GM23248 (cell line): ENCODE measurements around the gene ABHD2. TPM values are rescaled to one million over a fixed set of nuclear protein-coding genes. Genes with fewer than 3 reads are reported as not detected.

ENCODE experiments used
- DNase-seq: peaks from one replicate; pipeline ENCODE4 v3.0.0-alpha.2; 2015
- H2AFZ ChIP-seq: fragments of 200-600 bp; sonication (generic); 2 replicates; pipeline ENCODE4 v1.6.1; 2016; ENCODE audit warnings: antibody characterized with exemption
- H3F3A ChIP-seq: fragments of 200-600 bp; sonication (generic); 2 replicates; pipeline ENCODE4 v1.6.1; 2016; ENCODE audit warnings: mild to moderate bottlenecking, antibody characterized with exemption, mixed run types; ENCODE audit not compliant: insufficient read depth
- H3K27ac ChIP-seq: fragments of 200-600 bp; sonication (generic); 2 replicates; pipeline ENCODE4 v1.5.1; 2016; ENCODE audit warnings: mild to moderate bottlenecking
- H3K27me3 ChIP-seq: fragments of 200-600 bp; sonication (generic); replicated peaks from 2 replicates; pipeline ENCODE4 v1.6.1; 2016; ENCODE audit warnings: mild to moderate bottlenecking; ENCODE audit not compliant: insufficient read depth
- H3K36me3 ChIP-seq: fragments of 200-600 bp; sonication (generic); 2 replicates; pipeline ENCODE4 v1.6.1; 2016; ENCODE audit warnings: low read depth, mild to moderate bottlenecking
- H3K4me1 ChIP-seq: fragments of 200-600 bp; sonication (generic); 2 replicates; pipeline ENCODE4 v1.6.1; 2016; ENCODE audit warnings: mild to moderate bottlenecking; ENCODE audit not compliant: insufficient read depth
- H3K4me2 ChIP-seq: fragments of 200-600 bp; sonication (generic); one replicate; pipeline ENCODE4 v1.6.1; 2016; ENCODE audit warnings: mild to moderate bottlenecking; ENCODE audit not compliant: unreplicated experiment
- H3K4me3 ChIP-seq: fragments of 200-600 bp; sonication (generic); 2 replicates; pipeline ENCODE4 v1.5.1; 2016; ENCODE audit warnings: mild to moderate bottlenecking
- H3K79me2 ChIP-seq: fragments of 200-600 bp; sonication (generic); 2 replicates; pipeline ENCODE4 v1.6.1; 2016; ENCODE audit warnings: mild to moderate bottlenecking; ENCODE audit not compliant: insufficient read depth
- H3K9ac ChIP-seq: fragments of 200-600 bp; sonication (generic); 2 replicates; pipeline ENCODE4 v1.6.1; 2016; ENCODE audit warnings: mild to moderate bottlenecking
- H3K9me2 ChIP-seq: fragments of 200-600 bp; sonication (generic); 2 replicates; pipeline ENCODE4 v1.6.1; 2016; ENCODE audit warnings: mixed run types, mild to moderate bottlenecking, moderate library complexity; ENCODE audit not compliant: insufficient read depth
- H3K9me3 ChIP-seq: fragments of 200-600 bp; sonication (generic); one replicate; pipeline ENCODE4 v1.6.1; 2017; ENCODE audit warnings: low read depth
- H4K20me1 ChIP-seq: fragments of 200-600 bp; sonication (generic); 2 replicates; pipeline ENCODE4 v1.6.0; 2016; ENCODE audit not compliant: insufficient read depth
- EZH2 ChIP-seq: fragments of 200-600 bp; sonication (generic); IDR thresholded peaks from 2 replicates; pipeline ENCODE4 v1.6.1; 2018; ENCODE audit warnings: antibody characterized with exemption, mild to moderate bottlenecking; ENCODE audit not compliant: insufficient read depth, poor library complexity, severe bottlenecking
- EZH2phosphoT487 ChIP-seq: fragments of 200-600 bp; sonication (generic); IDR thresholded peaks from 2 replicates; pipeline ENCODE4 v1.6.1; 2018; ENCODE audit warnings: antibody characterized with exemption, moderate library complexity, mild to moderate bottlenecking, low read depth; ENCODE audit not compliant: insufficient read depth
- WGBS, 2 experiments: methylation state at CpG; one replicate each; pipeline ENCODE4 v1.1.6; 2015 to 2017; ENCODE audit warnings: low lambda C conversion rate in 2 of 2, low coverage in 1 of 2; ENCODE audit errors: missing lambda C conversion rate in 2 of 2; 5-methylcytosine and 5-hydroxymethylcytosine counted together
- in situ Hi-C: fragments of 300-500 bp; cut with MboI; formaldehyde crosslinking; loops from 2 replicates; pipeline ENCODE4 v1.15.0; 2020
- polyA plus RNA-seq: library from polyadenylated mRNA; unstranded; fragments of >200 nt; fragmentation: Nextera tagmentation; extraction: Ambion mirVana; gene quantifications from 2 replicates; pipeline ENCODE4 v1.2.1, GENCODE V29; 2016
- total RNA-seq: library from RNA; depleted of rRNA; stranded (reverse); fragments of >200 nt; shearing (Covaris generic); gene quantifications from 2 replicates; pipeline ENCODE4 v1.2.3, GENCODE V29; 2014

Gene ABHD2
- total and polyA plus RNA-seq, 2 experiments from 2014 or later = 17.6 to 24.2 TPM

DNA sequence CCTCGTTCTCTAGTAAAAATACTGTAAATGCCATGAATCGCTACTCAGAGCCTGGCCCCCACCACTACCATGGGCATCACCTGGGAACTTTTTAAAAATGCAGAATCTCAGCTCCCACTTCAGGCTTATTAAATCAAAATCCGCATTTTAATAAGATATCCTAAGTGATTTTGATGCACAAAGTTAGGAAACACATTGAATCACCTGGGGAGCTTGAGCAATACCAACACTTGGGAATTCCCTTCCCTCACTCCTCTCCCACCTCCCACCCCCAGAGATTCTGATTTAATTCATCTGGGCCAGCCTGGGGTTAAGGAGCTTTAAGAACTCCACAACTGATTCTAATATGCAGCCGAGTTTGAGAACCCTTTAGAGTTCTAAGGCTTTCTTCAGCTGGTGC is 106.4 kb downstream of the ABHD2 start:
- Histone ChIP-seq H3K9me2 (no peaks in the 10 kb centered on the region), H3K36me3 (peaks cover under 1% of the 10 kb centered on the region; the same call in 1 of the 2 replicates)
- no peak for TF ChIP-seq EZH2phosphoT487

DNA sequence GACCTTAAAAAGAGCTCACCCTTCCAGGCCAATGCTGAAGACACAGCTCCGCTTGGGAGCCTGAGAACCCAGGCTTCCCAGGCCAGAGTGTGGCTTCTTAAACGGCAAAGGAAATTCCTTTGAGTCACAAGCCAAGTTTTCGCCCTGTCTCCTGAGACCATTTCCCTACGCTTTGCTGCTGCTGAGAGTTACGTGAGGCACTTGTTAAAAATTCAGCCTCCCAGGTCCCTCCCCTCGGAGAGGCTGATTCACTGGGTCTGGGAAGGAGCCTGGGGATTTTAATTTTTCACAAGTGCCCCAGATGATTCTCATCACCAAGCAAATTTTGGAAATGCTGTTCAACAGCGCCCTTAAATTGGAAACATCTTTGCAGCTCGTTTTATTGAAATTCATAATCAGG is 107.6 kb downstream of the ABHD2 start:
- Histone ChIP-seq H2AFZ (peak overlapping the region; percentile 11; the same call in 1 of the 2 replicates), H3K9me2 (no peaks in the 10 kb centered on the region), H3K4me1 (peaks cover 24% of the 10 kb centered on the region), H3K79me2 (no peaks in the 10 kb centered on the region), H3F3A (peaks cover 19% of the 10 kb centered on the region; the same call in 1 of the 2 replicates), H3K27me3 (no peaks in the 10 kb centered on the region), H3K27ac (peak overlapping the region; percentile 92), H3K4me3 (no peak overlapping the region), H3K9ac (peak overlapping the region; percentile 70), H4K20me1 (no peaks in the 10 kb centered on the region), H3K4me2 (peak overlapping the region; percentile 64), H3K36me3 (no peaks in the 10 kb centered on the region), H3K9me3 (no peaks in the 10 kb centered on the region)
- DNase-seq = peak; percentile 91
- WGBS, 2 experiments = 26% methylated on average over 8 of the region's 8 CpGs
- TF ChIP-seq EZH2phosphoT487 (no peak), EZH2 (no peak)
- in situ Hi-C loops = loop anchor here (25.0 kb wide), 1 partner anchor 534 kb away; no protein-coding TSS in a partner anchor

More for the DNA sequence above, 106.4 kb downstream of the ABHD2 start:
- Histone ChIP-seq H4K20me1 (no peaks in the 10 kb centered on the region), H3K27me3 (no peaks in the 10 kb centered on the region), H3K27ac (no peak overlapping the region), H3K4me1 (peaks cover 24% of the 10 kb centered on the region), H3K4me2 (no peak overlapping the region), H3K9me3 (no peaks in the 10 kb centered on the region), H3K4me3 (no peak overlapping the region), H3K79me2 (no peaks in the 10 kb centered on the region), H2AFZ (no peak overlapping the region), H3K9ac (no peak overlapping the region), H3F3A (peaks cover 19% of the 10 kb centered on the region; the same call in 1 of the 2 replicates)
- no peak for DNase-seq
- in situ Hi-C loops = loop anchor here (25.0 kb wide), 1 partner anchor 532 kb away; no protein-coding TSS in a partner anchor
- 72 to 79% methylated on average over 4 of the region's 4 CpGs for WGBS, 2 experiments

DNA sequence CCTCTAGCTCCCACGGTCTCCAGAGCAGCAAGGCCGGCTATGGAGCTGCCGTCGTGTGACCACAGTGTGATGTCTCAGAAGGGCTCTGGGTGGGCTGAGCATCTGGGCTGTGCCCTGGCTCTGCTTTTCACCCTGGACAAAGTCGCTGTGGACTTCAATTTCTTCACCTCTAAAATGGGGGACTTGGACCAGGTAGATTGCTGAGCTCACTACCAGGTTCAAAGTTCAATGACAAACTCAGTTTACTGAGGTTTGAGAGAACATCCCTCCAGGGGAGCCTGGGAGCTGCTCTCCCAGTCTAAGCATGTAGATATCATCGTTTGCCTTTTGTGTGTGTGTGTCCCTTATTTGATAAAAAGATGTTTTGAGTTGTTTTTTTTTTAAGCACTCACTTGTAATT is 108.0 kb downstream of the ABHD2 start:
- H3K27me3 ChIP-seq = no peaks in the 10 kb centered on the region
- in situ Hi-C loops = loop anchor here (25.0 kb wide), 1 partner anchor 534 kb away; no protein-coding TSS in a partner anchor
- no peaks in the 10 kb centered on the region for H4K20me1 ChIP-seq
- H3F3A ChIP-seq = peaks cover 19% of the 10 kb centered on the region; the same call in 1 of the 2 replicates
- H3K9ac ChIP-seq = peak overlapping the region; percentile 55
- no peaks in the 10 kb centered on the region for H3K9me3 ChIP-seq
- H3K9me2 ChIP-seq = no peaks in the 10 kb centered on the region
- peak overlapping the region; percentile 92 for H3K27ac ChIP-seq
- H2AFZ ChIP-seq = peak overlapping the region; percentile 11; the same call in 1 of the 2 replicates
- no peaks in the 10 kb centered on the region for H3K36me3 ChIP-seq
- H3K79me2 ChIP-seq = no peaks in the 10 kb centered on the region
- H3K4me3 ChIP-seq = no peak overlapping the region
- TF ChIP-seq EZH2phosphoT487 (no peak), EZH2 (no peak)
- DNase-seq = no peak
- no peak overlapping the region for H3K4me2 ChIP-seq
- peaks cover 24% of the 10 kb centered on the region for H3K4me1 ChIP-seq
- 51 to 57% methylated on average over 6 of the region's 6 CpGs for WGBS, 2 experiments

DNA sequence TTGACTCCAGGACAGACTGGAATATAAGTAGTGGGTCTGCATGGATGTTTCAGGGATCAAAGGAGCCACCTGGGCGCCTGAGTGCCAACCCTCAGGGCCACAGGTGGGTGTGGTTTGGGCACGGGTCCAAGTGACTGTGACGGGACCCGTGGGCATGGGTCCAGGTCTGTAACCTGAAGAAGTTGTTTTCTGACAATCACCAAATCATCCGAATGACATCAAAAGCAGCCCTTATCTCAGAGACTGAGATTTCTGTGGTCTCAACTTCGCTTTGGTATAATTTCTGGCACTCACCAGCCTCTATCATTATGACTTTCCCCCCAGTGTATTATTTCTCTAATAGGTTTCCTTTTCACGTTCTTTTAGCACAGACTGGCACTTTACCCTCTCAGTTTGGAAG is 108.7 kb downstream of the ABHD2 start:
- in situ Hi-C loops = loop anchor here (25.0 kb wide), 1 partner anchor 535 kb away; no protein-coding TSS in a partner anchor
- no peak overlapping the region for H3K4me2 ChIP-seq
- H2AFZ ChIP-seq = no peak overlapping the region
- WGBS, 2 experiments = 67 to 71% methylated on average over 7 of the region's 7 CpGs
- H3K9me3 ChIP-seq = no peaks in the 10 kb centered on the region
- no peaks in the 10 kb centered on the region for H4K20me1 ChIP-seq
- H3K79me2 ChIP-seq = no peaks in the 10 kb centered on the region
- no peaks in the 10 kb centered on the region for H3K36me3 ChIP-seq
- no peak overlapping the region for H3K27ac ChIP-seq
- H3K27me3 ChIP-seq = no peaks in the 10 kb centered on the region
- no peaks in the 10 kb centered on the region for H3K9me2 ChIP-seq
- TF ChIP-seq EZH2phosphoT487 = no peak
- TF ChIP-seq EZH2 = no peak
- H3K9ac ChIP-seq = no peak overlapping the region
- no peak overlapping the region for H3K4me3 ChIP-seq
- H3K4me1 ChIP-seq = peaks cover 24% of the 10 kb centered on the region
- no peak for DNase-seq
- peaks cover 19% of the 10 kb centered on the region; the same call in 1 of the 2 replicates for H3F3A ChIP-seq
